OCI-LY7 (cell line): ENCODE results near the gene PRKN.

Experiments used
- CTCF ChIP-seq: fragments of 200-600 bp; sonication (generic); conservative IDR thresholded peaks from 2 replicates; pipeline ENCODE4 v1.5.1; 2014; ENCODE audit warnings: mild to moderate bottlenecking, antibody characterized with exemption, low read length, moderate library complexity, mixed read lengths
- EZH2phosphoT487 ChIP-seq: fragments of 200-600 bp; sonication (generic); IDR thresholded peaks from 2 replicates; pipeline ENCODE4 v1.6.1; 2018; ENCODE audit warnings: low read depth, borderline replicate concordance, mild to moderate bottlenecking, mixed run types, antibody characterized with exemption, low read length, moderate library complexity, mixed read lengths

GRCh38 chr6:161372422-161372793 is 1355.2 kb downstream of the PRKN start:
- TF ChIP-seq CTCF, result no peak
- no peak for TF ChIP-seq EZH2phosphoT487
